SK-N-SH treated with all-trans-retinoic acid at 6 μM for 48 hours (cell line): ENCODE results near the gene AADACL3.

ENCODE experiments used
- ATAC-seq: fragments of 200-7000 bp; cut with Tn5 transposase; 3 replicates; pipeline ENCODE4 v1.9.1; 2020; ENCODE audit warnings: mild to moderate bottlenecking, moderate library complexity
- ARNTL ChIP-seq: fragments of 450-650 bp; formaldehyde crosslinking; IDR thresholded peaks from 2 replicates; pipeline ENCODE4 v1.5.0; 2020; ENCODE audit warnings: low read depth, mild to moderate bottlenecking, moderate library complexity, borderline replicate concordance
- CREB5 ChIP-seq: fragments of 250-450 bp; sonication (Bioruptor Pico); IDR thresholded peaks from 2 replicates; pipeline ENCODE4 v1.5.1; 2020; ENCODE audit warnings: low read depth, mild to moderate bottlenecking, moderate library complexity
- CSRNP3 ChIP-seq: fragments of 250-450 bp; sonication (Bioruptor Pico); IDR thresholded peaks from 2 replicates; pipeline ENCODE4 v1.5.1; 2021; ENCODE audit warnings: mild to moderate bottlenecking, moderate library complexity
- ESRRG ChIP-seq: fragments of 250-450 bp; sonication (Bioruptor Pico); IDR thresholded peaks from 2 replicates; pipeline ENCODE4 v1.6.1; 2021; ENCODE audit warnings: mild to moderate bottlenecking
- GLIS3 ChIP-seq: fragments of 250-450 bp; sonication (Bioruptor Pico); IDR thresholded peaks from 2 replicates; pipeline ENCODE4 v1.5.0; 2020; ENCODE audit warnings: mild to moderate bottlenecking, moderate library complexity
- ISL1 ChIP-seq: fragments of 250-450 bp; sonication (Bioruptor Pico); IDR thresholded peaks from 2 replicates; pipeline ENCODE4 v2.1.2; 2022; ENCODE audit warnings: mild to moderate bottlenecking, moderate library complexity
- OSR1 ChIP-seq: fragments of 250-450 bp; sonication (Bioruptor Pico); IDR thresholded peaks from 2 replicates; pipeline ENCODE4 v1.8.0; 2022; ENCODE audit warnings: moderate library complexity, mild to moderate bottlenecking, inconsistent platforms
- PATZ1 ChIP-seq: fragments of 250-450 bp; sonication (Bioruptor Pico); IDR thresholded peaks from 2 replicates; pipeline ENCODE4 v1.8.0; 2020; ENCODE audit warnings: mild to moderate bottlenecking, moderate library complexity, borderline replicate concordance
- POU6F1 ChIP-seq: fragments of 250-450 bp; sonication (Bioruptor Pico); IDR thresholded peaks from 2 replicates; pipeline ENCODE4 v1.8.0; 2021; ENCODE audit warnings: low read depth, mild to moderate bottlenecking, moderate library complexity, borderline replicate concordance
- PPARA ChIP-seq: fragments of 250-450 bp; sonication (Bioruptor Pico); IDR thresholded peaks from 2 replicates; pipeline ENCODE4 v1.5.0; 2020; ENCODE audit warnings: mild to moderate bottlenecking, borderline replicate concordance
- RARB ChIP-seq: fragments of 250-450 bp; sonication (Bioruptor Pico); IDR thresholded peaks from 2 replicates; pipeline ENCODE4 v1.8.0; 2021; ENCODE audit warnings: mild to moderate bottlenecking, moderate library complexity
- SNAI2 ChIP-seq: fragments of 250-450 bp; sonication (Bioruptor Pico); IDR thresholded peaks from 2 replicates; pipeline ENCODE4 v1.5.0; 2020; ENCODE audit warnings: mild to moderate bottlenecking, moderate library complexity
- TCF4 ChIP-seq: fragments of 250-450 bp; sonication (Bioruptor Pico); IDR thresholded peaks from 2 replicates; pipeline ENCODE4 v1.8.0; 2021; ENCODE audit warnings: mild to moderate bottlenecking, moderate library complexity, borderline replicate concordance
- TOX ChIP-seq: fragments of 250-450 bp; sonication (Bioruptor Pico); IDR thresholded peaks from 2 replicates; pipeline ENCODE4 v1.8.0; 2021; ENCODE audit warnings: mild to moderate bottlenecking, moderate library complexity, borderline replicate concordance
- TSHZ2 ChIP-seq: fragments of 250-450 bp; sonication (Bioruptor Pico); IDR thresholded peaks from 2 replicates; pipeline ENCODE4 v1.5.0; 2020; ENCODE audit warnings: mild to moderate bottlenecking, moderate library complexity
- ZC3H10 ChIP-seq: fragments of 250-450 bp; sonication (Bioruptor Pico); IDR thresholded peaks from 2 replicates; pipeline ENCODE4 v1.5.1; 2021; ENCODE audit warnings: mild to moderate bottlenecking, moderate library complexity
- ZFP3 ChIP-seq: fragments of 250-450 bp; sonication (Bioruptor Pico); IDR thresholded peaks from 2 replicates; pipeline ENCODE4 v1.5.0; 2020; ENCODE audit warnings: mild to moderate bottlenecking, moderate library complexity
- ZFP30 ChIP-seq: fragments of 450-650 bp; formaldehyde crosslinking; IDR thresholded peaks from 2 replicates; pipeline ENCODE4 v1.5.0; 2022; ENCODE audit warnings: mild to moderate bottlenecking, moderate library complexity
- ZNF565 ChIP-seq: fragments of 450-650 bp; formaldehyde crosslinking; conservative IDR thresholded peaks from 2 replicates; pipeline ENCODE4 v1.5.0; 2020; ENCODE audit warnings: low read depth, mild to moderate bottlenecking, moderate library complexity
- ZNF70 ChIP-seq: fragments of 450-650 bp; formaldehyde crosslinking; IDR thresholded peaks from 2 replicates; pipeline ENCODE4 v1.5.0; 2020; ENCODE audit warnings: mild to moderate bottlenecking, moderate library complexity
- ZNF8 ChIP-seq: fragments of 450-650 bp; formaldehyde crosslinking; IDR thresholded peaks from 2 replicates; pipeline ENCODE4 v1.5.0; 2020; ENCODE audit warnings: mild to moderate bottlenecking, moderate library complexity

Gene AADACL3

GRCh38 chr1:12769031-12769430 is 53.1 kb downstream of the AADACL3 start (continued):
- TF ChIP-seq CSRNP3 (no peak), ESRRG (CRISPR knock-in tag) (no peak), ZFP30 (no peak), RARB (no peak)

- no peak for ATAC-seq
- TF ChIP-seq CREB5 (CRISPR knock-in tag) (no peak), OSR1 (no peak), PATZ1 (no peak), ZNF8 (CRISPR knock-in tag) (no peak), ESRRG (CRISPR knock-in tag) (no peak), GLIS3 (CRISPR knock-in tag) (no peak), SNAI2 (CRISPR knock-in tag) (no peak), ARNTL (CRISPR knock-in tag) (no peak), ZNF70 (CRISPR knock-in tag) (no peak), ISL1 (CRISPR knock-in tag) (no peak), TCF4 (CRISPR knock-in tag) (no peak), ZFP3 (CRISPR knock-in tag) (no peak), POU6F1 (CRISPR knock-in tag) (no peak), TSHZ2 (CRISPR knock-in tag) (no peak), ZC3H10 (CRISPR knock-in tag) (no peak), PPARA (no peak), ZFP30 (no peak), RARB (no peak), ZNF565 (CRISPR knock-in tag) (no peak)
- TF ChIP-seq, all 23 proteins: peak for 0
These were observed 54.1 kb downstream of the AADACL3 start for GRCh38 chr1:12769976-12770505.

GRCh38 chr1:12770620-12771019 is 54.7 kb downstream of the AADACL3 start:
- TF ChIP-seq ISL1 (CRISPR knock-in tag) = no peak
- no peak for ATAC-seq

GRCh38 chr1:12771186-12771585 is 55.3 kb downstream of the AADACL3 start:
- TF ChIP-seq ZNF8 (CRISPR knock-in tag) (no peak), TOX (no peak), PPARA (no peak), ZFP30 (no peak), CSRNP3 (no peak)
- ATAC-seq = no peak
